ENCODE measurements around the gene OBSCN. TPM values are rescaled to one million over a fixed set of nuclear protein-coding genes. Genes with fewer than 3 reads are reported as not detected.

The OBSCN gene
- total RNA-seq, 1 experiment from 2014 or later: 33.3 TPM

- no CpG with 5 or more reads among the region's 5 CpGs for WGBS (ENCODE audit: extremely low coverage, insufficient read length, low lambda C conversion rate)
- peaks cover 9% of the 10 kb centered on the region for H3K27me3 Mint-ChIP-seq (ENCODE audit: low read depth)
- Histone ChIP-seq H3K79me1 (ENCODE audit: insufficient read depth, low read depth, low read length, poor library complexity, severe bottlenecking) (no peaks in the 10 kb centered on the region), H3K4ac (ENCODE audit: low read depth, low read length) (no peak overlapping the region), H4K91ac (ENCODE audit: insufficient read length, low read depth, low read length) (no peak overlapping the region), H3K9ac (ENCODE audit: extremely low read depth, insufficient read length, low read length) (no peak overlapping the region), H2BK15ac (ENCODE audit: low read depth, low read length) (no peak overlapping the region), H3K56ac (ENCODE audit: insufficient read length, low read depth, low read length) (no peak overlapping the region), H2AFZ (ENCODE audit: low read length) (no peak overlapping the region), H3K79me2 (ENCODE audit: insufficient read depth, low read length) (no peaks in the 10 kb centered on the region), H2BK20ac (ENCODE audit: low read depth, low read length, poor library complexity, severe bottlenecking) (no peak overlapping the region), H3K4me1 (ENCODE audit: insufficient read depth, low read length) (no peaks in the 10 kb centered on the region), H3K27ac (ENCODE audit: insufficient read length, low read depth, low read length) (no peak overlapping the region), H4K20me1 (ENCODE audit: control insufficient read depth, insufficient read depth, insufficient read length) (no peaks in the 10 kb centered on the region), H3K9me3 (ENCODE audit: control insufficient read depth, low read depth, low read length) (peaks cover 13% of the 10 kb centered on the region), H2BK120ac (ENCODE audit: low read depth, low read length, poor library complexity, severe bottlenecking) (no peak overlapping the region), H3K23me2 (ENCODE audit: insufficient read length, low read depth, low read length, poor library complexity, severe bottlenecking) (no peaks in the 10 kb centered on the region), H3T11ph (ENCODE audit: low read length) (no peak overlapping the region), H3K18ac (ENCODE audit: insufficient read length, low read depth, low read length) (no peak overlapping the region), H2BK12ac (ENCODE audit: insufficient read length, low read depth, low read length) (no peak overlapping the region), H2AK5ac (ENCODE audit: insufficient read length, low read length) (no peak overlapping the region), H2BK5ac (ENCODE audit: insufficient read length, low read length) (no peak overlapping the region), H3K23ac (ENCODE audit: insufficient read length, low read depth, low read length) (no peak overlapping the region), H3K27me3 (ENCODE audit: insufficient read depth, low read length) (no peaks in the 10 kb centered on the region), H4K8ac (replicated peaks; ENCODE audit: insufficient read length, low read depth, low read length) (no peak overlapping the region), H3K14ac (ENCODE audit: insufficient read depth, low read length) (no peak overlapping the region), H3K4me2 (ENCODE audit: insufficient read depth, insufficient read length, low read length) (no peak overlapping the region), H4K5ac (ENCODE audit: insufficient read length, low read depth, low read length) (no peak overlapping the region)
- no peak overlapping the region for H3K4me3 Mint-ChIP-seq
- no peak for DNase-seq
- no peak overlapping the region for H3K27ac Mint-ChIP-seq
- no peaks in the 10 kb centered on the region for H3K4me1 Mint-ChIP-seq
- H3K9me3 Mint-ChIP-seq: peaks cover 33 to 50% of the 10 kb centered on the region in 2 experiments
- H3K36me3 Mint-ChIP-seq (ENCODE audit: insufficient read depth in 1 of 3, low read depth in 3 of 3): peaks cover 57 to 74% (median 73%) of the 10 kb centered on the region in 3 experiments
- no peak for TF ChIP-seq CTCF (conservative IDR thresholded peaks at IDR 0.05)
These were observed 87.4 kb downstream of the OBSCN start for GRCh38 chr1:228295201-228295600.

Measured in H9 (cell line).